Measurements from ENCODE around the gene CDH4. TPM values are rescaled to one million over a fixed set of nuclear protein-coding genes. Genes with fewer than 3 reads are reported as not detected.
"Not testable (repeated sequence)": the region's sequence is repeated elsewhere in the genome, so short reads cannot be mapped to it uniquely, and the experiment has no call there.

Gene CDH4
- total and polyA plus RNA-seq, 2 of the 4 experiments (the other 2 are of a cell fraction): 1.6 to 3.5 TPM

DNA sequence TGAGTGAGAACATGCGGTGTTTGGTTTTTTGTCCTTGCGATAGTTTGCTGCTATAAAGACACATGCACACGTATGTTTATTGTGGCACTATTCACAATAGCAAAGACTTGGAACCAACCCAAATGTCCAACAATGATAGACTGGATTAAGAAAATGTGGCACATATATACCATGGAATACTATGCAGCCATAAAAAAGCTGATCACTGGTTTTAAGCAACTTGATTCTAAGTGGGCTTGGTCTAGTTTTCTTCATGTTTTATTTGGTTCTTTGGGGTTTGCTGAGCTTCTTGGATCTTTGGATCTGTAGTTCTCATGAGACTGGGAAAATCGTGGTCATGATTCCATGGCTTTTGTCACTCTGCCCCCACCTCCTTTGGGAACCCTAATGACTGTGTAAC is 227.4 kb downstream of the CDH4 start:
- H3K27ac ChIP-seq (ENCODE audit: insufficient read depth, low read length); H3K79me1 ChIP-seq (ENCODE audit: low read depth in 1 of 2, low read length in 2 of 2); H4K91ac ChIP-seq (ENCODE audit: insufficient read depth, low read depth, low read length); CTCF ChIA-PET; H3K9me1 ChIP-seq (ENCODE audit: insufficient read depth, low read length); H2BK20ac ChIP-seq (ENCODE audit: low read depth, low read length); H3K18ac ChIP-seq (ENCODE audit: low read depth, low read length); H3K23ac ChIP-seq (ENCODE audit: low read depth, low read length); H2AK5ac ChIP-seq (ENCODE audit: low read depth, low read length); H2AK9ac ChIP-seq (replicated peaks; ENCODE audit: low read depth, low read length, poor library complexity); H3K4ac ChIP-seq (ENCODE audit: low read depth, low read length); H3K4me2 ChIP-seq (ENCODE audit: low read depth, low read length); H4K8ac ChIP-seq (ENCODE audit: low read depth in 2 of 2, low read length in 2 of 2); POLR2A ChIA-PET (ENCODE audit: unreplicated experiment); H2AFZ ChIP-seq (replicated peaks; ENCODE audit: low read length, poor library complexity); dilution Hi-C loops (cut with HindIII; ENCODE audit: low sequenced_read_pairs, unreplicated experiment); H4K20me1 ChIP-seq (ENCODE audit: insufficient read depth, low read length); H3K14ac ChIP-seq (replicated peaks; ENCODE audit: low read depth, low read length); H3K27me3 ChIP-seq (ENCODE audit: control insufficient read depth, insufficient read depth, low read length); intact Hi-C loops (cut with micrococcal nuclease); H3K4me1 ChIP-seq (ENCODE audit: control insufficient read depth, insufficient read depth, low read length); H2BK5ac ChIP-seq (ENCODE audit: low read depth, low read length, poor library complexity, severe bottlenecking); H3K9ac ChIP-seq (ENCODE audit: low read depth, low read length); H3K36me3 ChIP-seq (ENCODE audit: control insufficient read depth, insufficient read depth, low read length); H4K5ac ChIP-seq (ENCODE audit: low read depth, low read length); H2BK15ac ChIP-seq (ENCODE audit: low read depth, low read length); H3K56ac ChIP-seq (ENCODE audit: extremely low read depth, insufficient read depth, low read length); ATAC-seq (ENCODE audit: low read depth); H2BK120ac ChIP-seq (ENCODE audit: low read depth, low read length); in situ Hi-C loops (cut with MboI; ENCODE audit: low sequenced_read_pairs); H3K4me3 ChIP-seq (ENCODE audit: insufficient read depth, low read depth, low read length); BruUV-seq (replicated peaks); DNase-seq; H3K9me3 ChIP-seq (ENCODE audit: control insufficient read depth, insufficient read depth, low read length): not testable (repeated sequence)
- WGBS, 2 experiments (ENCODE audit: extremely low coverage in 2 of 2, insufficient read length in 1 of 2): no CpG with 5 or more reads among the region's 4 CpGs

Measured in IMR-90 (cell line).